ENCODE data around the gene ASCC1. TPM values are rescaled to one million over a fixed set of nuclear protein-coding genes. Genes with fewer than 3 reads are reported as not detected.

The ASCC1 gene
- total and polyA plus RNA-seq, 2 donors (not counting 3 experiments of a cell fraction or from before 2014, with no cell fraction given), result 16.0 to 24.9 TPM

GRCh38 chr10:72065439-72066025 lies 150.5 kb downstream of the ASCC1 start:
- Histone ChIP-seq H3K9ac (replicated peaks; ENCODE audit: extremely low read depth, insufficient read depth, low read length) (no peak overlapping the region), H3K4me1 (ENCODE audit: control insufficient read depth, extremely low read depth, insufficient read depth, low read length) (no peaks in the 10 kb centered on the region), H4K20me1 (replicated peaks; ENCODE audit: control insufficient read depth, extremely low read depth, insufficient read depth, low read length) (no peaks in the 10 kb centered on the region), H3K27me3 (ENCODE audit: control insufficient read depth in 2 of 2, insufficient read depth in 2 of 2, low read length in 2 of 2) (no peaks in the 10 kb centered on the region), H3K9me3 (replicated peaks; ENCODE audit: control insufficient read depth, insufficient read depth, low read length) (no peaks in the 10 kb centered on the region), H3K36me3 (ENCODE audit: control insufficient read depth in 2 of 2, extremely low read depth in 1 of 2, insufficient read depth in 2 of 2, low read length in 2 of 2) (no peaks in the 10 kb centered on the region), H3K4me2 (ENCODE audit: insufficient read depth, low read length) (no peak overlapping the region), H3K27ac (ENCODE audit: insufficient read depth, low read depth, low read length) (no peak overlapping the region), H3K9me1 (replicated peaks; ENCODE audit: control insufficient read depth, extremely low read depth, insufficient read depth, low read length) (no peaks in the 10 kb centered on the region), H3K79me2 (ENCODE audit: control insufficient read depth, insufficient read depth, low read length) (no peaks in the 10 kb centered on the region), H3K4me3 (replicated peaks in 1 of 3; ENCODE audit: insufficient read depth in 1 of 3, low read depth in 1 of 3, low read length in 3 of 3) (no peak overlapping the region), H2AFZ (ENCODE audit: low read depth, low read length) (no peak overlapping the region)
- no peak for TF ChIP-seq POLR2AphosphoS5 (IDR thresholded peaks at IDR 0.05; ENCODE audit: insufficient read depth, low read depth, low read length)
- no peak for TF ChIP-seq GATA2 (IDR thresholded peaks at IDR 0.05; ENCODE audit: insufficient read depth, insufficient read length, low read depth, low read length)
- TF ChIP-seq EZH2 (IDR thresholded peaks at IDR 0.05; ENCODE audit: borderline replicate concordance, low read depth, low read length, severe bottlenecking), result no peak
- TF ChIP-seq POLR2A (IDR thresholded peaks at IDR 0.05; ENCODE audit: low read depth, low read length), result no peak
- no peak for TF ChIP-seq CTCF (IDR thresholded peaks at IDR 0.05; ENCODE audit: extremely low read depth in 1 of 2, insufficient read depth in 1 of 2, low read depth in 1 of 2, low read length in 2 of 2)
- no peak for TF ChIP-seq FOS (IDR thresholded peaks at IDR 0.05; ENCODE audit: borderline replicate concordance, insufficient read depth, low read length)
- TF ChIP-seq MAX (IDR thresholded peaks at IDR 0.05; ENCODE audit: insufficient read depth, insufficient read length), result no peak
- ChIA-PET POLR2A (no interaction called here), CTCF (interaction anchor here (1.4 kb wide), 1 partner anchor 60 kb away, joined by 4 read pairs; no protein-coding TSS in a partner anchor)
- dilution Hi-C loops (cut with MboI; ENCODE audit: extremely low pct_ligation_motif_present, low sequenced_read_pairs), result no loop called here
- BruUV-seq (replicated peaks), result no TSS peak
- intact Hi-C loops (cut with micrococcal nuclease), result no loop called here
- no peak for FAIRE-seq
- peak; percentile 11 for DNase-seq (ENCODE audit: low read depth, low spot score)
